OCI-LY1 (cell line): ENCODE results near the gene SAMD14.

Experiments used
- H2AFZ ChIP-seq: fragments of 200-600 bp; sonication (generic), shearing (Covaris generic); 2 replicates; pipeline ENCODE4 v1.6.0; 2014; ENCODE audit warnings: antibody characterized with exemption, mild to moderate bottlenecking, low read length
- H3F3A ChIP-seq: fragments of 200-600 bp; sonication (generic), shearing (Covaris generic); 2 replicates; pipeline ENCODE4 v1.6.0; 2014; ENCODE audit warnings: mild to moderate bottlenecking, antibody characterized with exemption, low read length, moderate library complexity; ENCODE audit not compliant: insufficient read depth
- H3K27ac ChIP-seq: fragments of 200-600 bp; sonication (generic); 2 replicates; pipeline ENCODE4 v1.5.1; 2014; ENCODE audit warnings: low read length, mixed run types, mild to moderate bottlenecking, low read depth; ENCODE audit not compliant: poor library complexity, severe bottlenecking
- H3K27me3 ChIP-seq: fragments of 200-600 bp; sonication (generic); 2 replicates; pipeline ENCODE4 v1.6.0; 2014; ENCODE audit warnings: antibody characterized with exemption, mild to moderate bottlenecking, low read length, moderate library complexity; ENCODE audit not compliant: insufficient read depth
- H3K36me3 ChIP-seq: fragments of 200-600 bp; sonication (generic); 2 replicates; pipeline ENCODE4 v1.6.1; 2014; ENCODE audit warnings: mild to moderate bottlenecking, antibody characterized with exemption, low read length, moderate library complexity, mixed read lengths; ENCODE audit not compliant: insufficient read depth
- H3K4me1 ChIP-seq: fragments of 200-600 bp; sonication (generic); 2 replicates; pipeline ENCODE4 v1.5.1; 2014; ENCODE audit warnings: mild to moderate bottlenecking, low read length, moderate library complexity; ENCODE audit not compliant: insufficient read depth, severe bottlenecking
- H3K4me2 ChIP-seq: fragments of 200-600 bp; sonication (generic), shearing (Covaris generic); 2 replicates; pipeline ENCODE4 v1.6.1; 2014; ENCODE audit warnings: low read length
- H3K4me3 ChIP-seq: fragments of 200-600 bp; sonication (generic); 2 replicates; pipeline ENCODE4 v1.5.1; 2014; ENCODE audit warnings: low read length, low read depth, mild to moderate bottlenecking, mixed read lengths; ENCODE audit not compliant: poor library complexity, severe bottlenecking
- H3K79me2 ChIP-seq: fragments of 200-600 bp; shearing (Covaris generic); 2 replicates; pipeline ENCODE4 v1.6.1; 2016; ENCODE audit warnings: mixed run types, low read length, mixed read lengths; ENCODE audit not compliant: insufficient read depth
- H3K9ac ChIP-seq: fragments of 200-600 bp; sonication (generic), shearing (Covaris generic); 2 replicates; pipeline ENCODE4 v1.6.1; 2014; ENCODE audit warnings: mild to moderate bottlenecking, low read length, mixed read lengths
- H3K9me2 ChIP-seq: fragments of 200-600 bp; sonication (generic), shearing (Covaris generic); 2 replicates; pipeline ENCODE4 v1.6.1; 2014; ENCODE audit warnings: low read depth, mild to moderate bottlenecking, low read length, mixed read lengths
- H3K9me3 ChIP-seq: fragments of 200-600 bp; shearing (Covaris generic); 2 replicates; pipeline ENCODE4 v1.6.1; 2014; ENCODE audit warnings: low read length, mixed read lengths
- H4K20me1 ChIP-seq: fragments of 200-600 bp; sonication (generic), shearing (Covaris generic); 2 replicates; pipeline ENCODE4 v1.6.0; 2016; ENCODE audit warnings: mild to moderate bottlenecking, low read length; ENCODE audit not compliant: insufficient read depth
- CTCF ChIP-seq: fragments of 200-600 bp; sonication (generic), shearing (Covaris generic); IDR thresholded peaks from 2 replicates; pipeline ENCODE4 v1.5.1; 2017; ENCODE audit warnings: mild to moderate bottlenecking, antibody characterized with exemption, low read length, moderate library complexity, mixed read lengths
- EZH2 ChIP-seq: fragments of 200-600 bp; sonication (generic), shearing (Covaris generic); IDR thresholded peaks from 2 replicates; pipeline ENCODE4 v1.8.0; 2017; ENCODE audit warnings: borderline replicate concordance, mixed run types, mild to moderate bottlenecking, antibody characterized with exemption, low read length, moderate library complexity, mixed read lengths

Gene SAMD14

GRCh38 chr17:50171371-50172071, 41.6 kb upstream of the SAMD14 start:
- Histone ChIP-seq H3K9ac (no peak overlapping the region), H3K27me3 (no peaks in the 10 kb centered on the region; the same call in 1 of the 2 replicates), H3K9me2 (no peaks in the 10 kb centered on the region), H3K4me2 (no peak overlapping the region), H3K4me3 (no peak overlapping the region), H3F3A (no peaks in the 10 kb centered on the region), H2AFZ (no peak overlapping the region), H3K36me3 (no peaks in the 10 kb centered on the region), H3K27ac (no peak overlapping the region), H3K9me3 (no peaks in the 10 kb centered on the region), H3K4me1 (peaks cover 8% of the 10 kb centered on the region), H4K20me1 (no peaks in the 10 kb centered on the region), H3K79me2 (no peaks in the 10 kb centered on the region)
- no peak for TF ChIP-seq EZH2
- TF ChIP-seq CTCF = no peak

GRCh38 chr17:50170662-50171370, 40.9 kb upstream of the SAMD14 start:
- no peak overlapping the region for H3K4me2 ChIP-seq
- H3K9me3 ChIP-seq = no peaks in the 10 kb centered on the region
- H3F3A ChIP-seq = no peaks in the 10 kb centered on the region
- no peak overlapping the region for H2AFZ ChIP-seq
- no peak overlapping the region for H3K27ac ChIP-seq
- H3K79me2 ChIP-seq = no peaks in the 10 kb centered on the region
- no peaks in the 10 kb centered on the region; the same call in 1 of the 2 replicates for H3K27me3 ChIP-seq
- H3K4me1 ChIP-seq = peaks cover 8% of the 10 kb centered on the region
- no peak overlapping the region for H3K9ac ChIP-seq
- H3K9me2 ChIP-seq = no peaks in the 10 kb centered on the region
- TF ChIP-seq CTCF (no peak), EZH2 (no peak)
- no peaks in the 10 kb centered on the region for H3K36me3 ChIP-seq
- no peaks in the 10 kb centered on the region for H4K20me1 ChIP-seq
- H3K4me3 ChIP-seq = no peak overlapping the region

- Histone ChIP-seq H2AFZ (no peak overlapping the region), H3K9me2 (no peaks in the 10 kb centered on the region), H4K20me1 (no peaks in the 10 kb centered on the region), H3K27me3 (no peaks in the 10 kb centered on the region; the same call in 1 of the 2 replicates), H3F3A (no peaks in the 10 kb centered on the region), H3K4me1 (peaks cover 8% of the 10 kb centered on the region), H3K9me3 (no peaks in the 10 kb centered on the region), H3K27ac (no peak overlapping the region), H3K79me2 (no peaks in the 10 kb centered on the region), H3K36me3 (no peaks in the 10 kb centered on the region), H3K4me2 (no peak overlapping the region), H3K9ac (no peak overlapping the region), H3K4me3 (no peak overlapping the region)
- no peak for TF ChIP-seq CTCF
- no peak for TF ChIP-seq EZH2
Measured at GRCh38 chr17:50169881-50170459, 40.0 kb upstream of the SAMD14 start.
